Measurements from ENCODE around the gene ARID1A.
A peak's percentile ranks its signal among the peaks of the same experiment; 100 is the strongest.
"Not testable (repeated sequence)": the region's sequence is repeated elsewhere in the genome, so short reads cannot be mapped to it uniquely, and the experiment has no call there.

The ARID1A gene

GRCh38 chr1:26788515-26788785 is 92.6 kb downstream of the ARID1A start:
- no peak for DNase-seq (ENCODE audit: low spot score)

GRCh38 chr1:26788836-26789611 is 93.2 kb downstream of the ARID1A start:
- peak; percentile 88 for DNase-seq (ENCODE audit: low spot score)

GRCh38 chr1:26789612-26789865 is 93.7 kb downstream of the ARID1A start:
- DNase-seq (ENCODE audit: low spot score): no peak

- no peak for DNase-seq (ENCODE audit: low spot score)
Measured at GRCh38 chr1:26789931-26790330, 94.1 kb downstream of the ARID1A start.

GRCh38 chr1:26790551-26790953 is 94.7 kb downstream of the ARID1A start:
- DNase-seq (ENCODE audit: low spot score): no peak

- DNase-seq (ENCODE audit: low spot score): no peak
Measured at GRCh38 chr1:26791148-26791547, 95.3 kb downstream of the ARID1A start.

- no peak for DNase-seq (ENCODE audit: low spot score)
Measured at GRCh38 chr1:26791626-26792025, 95.8 kb downstream of the ARID1A start.

- DNase-seq (ENCODE audit: low spot score): no peak
Measured at GRCh38 chr1:26792924-26793323, 97.1 kb downstream of the ARID1A start.

GRCh38 chr1:26794391-26794790 is 98.6 kb downstream of the ARID1A start:
- DNase-seq (ENCODE audit: low spot score): no peak

- DNase-seq (ENCODE audit: low spot score): no peak
Measured at GRCh38 chr1:26797627-26798026, 101.8 kb downstream of the ARID1A start.

GRCh38 chr1:26799479-26800142 is 103.8 kb downstream of the ARID1A start:
- DNase-seq (ENCODE audit: low spot score): peak; percentile 88

GRCh38 chr1:26803932-26804331 is 108.1 kb downstream of the ARID1A start:
- DNase-seq (ENCODE audit: low spot score): not testable (repeated sequence)

- DNase-seq (ENCODE audit: low spot score): peak; percentile 80
Measured at GRCh38 chr1:26810105-26810504, 114.3 kb downstream of the ARID1A start.

- no peak for DNase-seq (ENCODE audit: low spot score)
Measured at GRCh38 chr1:26811057-26811456, 115.2 kb downstream of the ARID1A start.

GRCh38 chr1:26811708-26812107 is 115.9 kb downstream of the ARID1A start:
- DNase-seq (ENCODE audit: low spot score): no peak

GRCh38 chr1:26814377-26814776 is 118.6 kb downstream of the ARID1A start:
- no peak for DNase-seq (ENCODE audit: low spot score)

- DNase-seq (ENCODE audit: low spot score): no peak
Measured at GRCh38 chr1:26814893-26815292, 119.1 kb downstream of the ARID1A start.

GRCh38 chr1:26820784-26821269 is 125.0 kb downstream of the ARID1A start:
- DNase-seq (ENCODE audit: low spot score): no peak

- DNase-seq (ENCODE audit: low spot score): no peak
Measured at GRCh38 chr1:26822737-26823395, 127.1 kb downstream of the ARID1A start.

- DNase-seq (ENCODE audit: low spot score): no peak
Measured at GRCh38 chr1:26824731-26825130, 128.9 kb downstream of the ARID1A start.

- peak; percentile 93 for DNase-seq (ENCODE audit: low spot score)
Measured at GRCh38 chr1:26826261-26827105, 130.7 kb downstream of the ARID1A start, which contains the start of gene ZDHHC18. ZDHHC18 (plus strand) TSS chr1:26826688; CDS start chr1:26826805, 117 bp downstream.

GRCh38 chr1:26827106-26827604 is 131.3 kb downstream of the ARID1A start:
- no peak for DNase-seq (ENCODE audit: low spot score)
